C4-2B (cell line): ENCODE measurements around the gene KCNQ1.

Experiments used
- H3K27ac ChIP-seq: fragments of 450-650 bp; 2 replicates; pipeline ENCODE4 v1.5.1; 2017
- ZFX ChIP-seq: fragments of 450-650 bp; IDR thresholded peaks from 2 replicates; pipeline ENCODE4 v1.6.1; 2017
- TF ChIP-seq, protein P1 (sequence below): fragments of 450-650 bp; conservative IDR thresholded peaks from 2 replicates; pipeline ENCODE4 v1.5.1; 2017; ENCODE audit warnings: mild to moderate bottlenecking

The KCNQ1 gene

GRCh38 chr11:2674658-2675131 is 229.9 kb downstream of the KCNQ1 start:
- no peak for TF ChIP-seq ZFX
- TF ChIP-seq, protein P1, sequence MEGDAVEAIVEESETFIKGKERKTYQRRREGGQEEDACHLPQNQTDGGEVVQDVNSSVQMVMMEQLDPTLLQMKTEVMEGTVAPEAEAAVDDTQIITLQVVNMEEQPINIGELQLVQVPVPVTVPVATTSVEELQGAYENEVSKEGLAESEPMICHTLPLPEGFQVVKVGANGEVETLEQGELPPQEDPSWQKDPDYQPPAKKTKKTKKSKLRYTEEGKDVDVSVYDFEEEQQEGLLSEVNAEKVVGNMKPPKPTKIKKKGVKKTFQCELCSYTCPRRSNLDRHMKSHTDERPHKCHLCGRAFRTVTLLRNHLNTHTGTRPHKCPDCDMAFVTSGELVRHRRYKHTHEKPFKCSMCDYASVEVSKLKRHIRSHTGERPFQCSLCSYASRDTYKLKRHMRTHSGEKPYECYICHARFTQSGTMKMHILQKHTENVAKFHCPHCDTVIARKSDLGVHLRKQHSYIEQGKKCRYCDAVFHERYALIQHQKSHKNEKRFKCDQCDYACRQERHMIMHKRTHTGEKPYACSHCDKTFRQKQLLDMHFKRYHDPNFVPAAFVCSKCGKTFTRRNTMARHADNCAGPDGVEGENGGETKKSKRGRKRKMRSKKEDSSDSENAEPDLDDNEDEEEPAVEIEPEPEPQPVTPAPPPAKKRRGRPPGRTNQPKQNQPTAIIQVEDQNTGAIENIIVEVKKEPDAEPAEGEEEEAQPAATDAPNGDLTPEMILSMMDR = no peak
- H3K27ac ChIP-seq = no peak overlapping the region

DNA sequence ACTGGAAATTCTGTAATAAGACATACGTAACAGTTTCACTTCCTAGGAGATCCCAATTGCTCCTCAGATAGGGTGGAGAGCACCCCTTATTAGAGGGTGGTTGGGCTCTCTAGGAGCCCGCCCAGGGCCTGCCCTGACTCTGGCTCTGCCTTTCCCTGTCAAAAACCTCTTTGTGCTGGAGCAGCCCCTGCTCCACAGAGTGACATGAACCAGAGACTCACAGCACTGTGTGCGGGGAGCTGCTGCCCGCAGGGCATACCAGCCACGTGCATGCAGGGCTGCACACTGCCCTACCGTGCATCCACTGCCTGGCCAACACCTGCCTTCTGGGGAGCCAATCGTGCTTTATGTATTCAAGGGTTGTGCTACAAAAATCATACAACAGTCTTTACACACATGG is 230.7 kb downstream of the KCNQ1 start:
- TF ChIP-seq, protein P1 = no peak
- no peak for TF ChIP-seq ZFX
- H3K27ac ChIP-seq = no peak overlapping the region

GRCh38 chr11:2677127-2677526 is 232.3 kb downstream of the KCNQ1 start:
- H3K27ac ChIP-seq = no peak overlapping the region
- TF ChIP-seq, protein P1 = no peak
- no peak for TF ChIP-seq ZFX

- no peak overlapping the region for H3K27ac ChIP-seq
- no peak for TF ChIP-seq ZFX
- TF ChIP-seq, protein P1 = no peak
These were observed 233.6 kb downstream of the KCNQ1 start for GRCh38 chr11:2678396-2678795.

- TF ChIP-seq ZFX = no peak
- TF ChIP-seq, protein P1 = no peak
- H3K27ac ChIP-seq = no peak overlapping the region
These were observed 234.3 kb downstream of the KCNQ1 start for GRCh38 chr11:2679011-2679676.

GRCh38 chr11:2681408-2682145 is 236.8 kb downstream of the KCNQ1 start:
- no peak overlapping the region for H3K27ac ChIP-seq
- TF ChIP-seq ZFX = no peak
- TF ChIP-seq, protein P1 = no peak

GRCh38 chr11:2683806-2684205 is 239.0 kb downstream of the KCNQ1 start:
- no peak overlapping the region for H3K27ac ChIP-seq
- TF ChIP-seq ZFX = no peak
- TF ChIP-seq, protein P1 = no peak
